GM12878 (cell line): ENCODE measurements around the gene FRYL. TPM values are rescaled to one million over a fixed set of nuclear protein-coding genes. Genes with fewer than 3 reads are reported as not detected.
"Not testable (repeated sequence)": the region's sequence is repeated elsewhere in the genome, so short reads cannot be mapped to it uniquely, and the experiment has no call there.

Source experiments
- ATAC-seq: fragments of 200-7000 bp; cut with Tn5 transposase; 3 replicates; pipeline ENCODE4 v1.9.1; 2020; ENCODE audit warnings: mild to moderate bottlenecking, moderate library complexity
- BruUV-seq: library from RNA; stranded (reverse); fragments of 400-500 nt; replicated peaks from 2 replicates; lab custom pipeline; 2021; lab: Mats Ljungman, UMichigan
- CTCF ChIA-PET: fragments of 300-600 bp; sonication (Branson Sonifier 250); formaldehyde crosslinking; extraction: SDS; loops from one replicate; lab custom pipeline; 2021; ENCODE audit warnings: inconsistent platforms; lab: Yijun Ruan, JAX
- POLR2A ChIA-PET: fragments of 350-600 bp; formaldehyde crosslinking; extraction: SDS; loops from one replicate; lab custom pipeline; 2021; ENCODE audit warnings: inconsistent platforms; lab: Charles Lee
- RAD21 ChIA-PET: fragments of 300-600 bp; sonication (Branson Sonifier 250); formaldehyde crosslinking; loops from one replicate; lab custom pipeline; 2023; ENCODE audit warnings: antibody characterized with exemption; ENCODE audit not compliant: unreplicated experiment; lab: Charles Lee
- SMC1A ChIA-PET: fragments of 300-600 bp; sonication (Branson Sonifier 250); formaldehyde crosslinking; loops from one replicate; lab custom pipeline; 2023; ENCODE audit not compliant: unreplicated experiment, uncharacterized antibody; lab: Charles Lee
- DNase-seq: peaks from one replicate; pipeline ENCODE4 v3.0.0-alpha.2; 2011; ENCODE audit warnings: low read depth, low spot score
- FAIRE-seq: peaks from 3 replicates; lab custom pipeline; 2011; peaks lifted over from hg19 to GRCh38; lab: Jason Lieb, UNC
- H2AFZ ChIP-seq: 2 replicates; pipeline ENCODE4 v1.6.0; 2011; ENCODE audit warnings: low read depth, low read length, control low read depth; ENCODE audit not compliant: control insufficient read depth
- H3K27ac ChIP-seq: 2 replicates; pipeline ENCODE4 v1.5.1; 2011; ENCODE audit warnings: control low read depth; ENCODE audit not compliant: control insufficient read depth, insufficient read depth
- H3K27me3 ChIP-seq, 2 experiments: replicated peaks in 1 of 2; 2 replicates each; pipeline versions ENCODE4 v1.6.0 to v1.6.1; 2011; ENCODE audit warnings: low read length in 1 of 2; ENCODE audit not compliant: control insufficient read depth in 2 of 2, insufficient read depth in 2 of 2
- H3K36me3 ChIP-seq, 2 experiments: 2 replicates each; pipeline ENCODE4 v1.5.1; 2011; ENCODE audit warnings: low read length in 1 of 2; ENCODE audit not compliant: control insufficient read depth in 2 of 2, insufficient read depth in 2 of 2
- H3K4me1 ChIP-seq: 2 replicates; pipeline ENCODE4 v1.6.1; 2011; ENCODE audit warnings: mild to moderate bottlenecking, low read length, moderate library complexity, mixed read lengths; ENCODE audit not compliant: control insufficient read depth, insufficient read depth
- H3K4me2 ChIP-seq: 2 replicates; pipeline ENCODE4 v1.6.0; 2011; ENCODE audit warnings: control low read depth; ENCODE audit not compliant: control insufficient read depth, insufficient read depth
- H3K4me3 ChIP-seq: fragments of 200-600 bp; sonication (generic); 2 replicates; pipeline ENCODE4 v1.5.1; 2016
- H3K79me2 ChIP-seq: 2 replicates; pipeline ENCODE4 v1.6.0; 2011; ENCODE audit warnings: low read length; ENCODE audit not compliant: control insufficient read depth, insufficient read depth
- H3K9ac ChIP-seq: 2 replicates; pipeline ENCODE4 v1.8.0; 2011; ENCODE audit warnings: low read length, control low read depth, mixed read lengths; ENCODE audit not compliant: control insufficient read depth, insufficient read depth
- H3K9me3 ChIP-seq: replicated peaks from 3 replicates; pipeline ENCODE4 v1.5.1; 2011; ENCODE audit warnings: mild to moderate bottlenecking, low read length; ENCODE audit not compliant: control insufficient read depth, insufficient read depth
- H4K20me1 ChIP-seq: 2 replicates; pipeline ENCODE4 v1.6.0; 2011; ENCODE audit not compliant: control insufficient read depth, insufficient read depth
- GATAD2B ChIP-seq: fragments of 450-650 bp; conservative IDR thresholded peaks from 2 replicates; pipeline ENCODE4 v1.6.1; 2017; ENCODE audit warnings: low read depth, mild to moderate bottlenecking, moderate library complexity
- HDGF ChIP-seq: fragments of 450-650 bp; IDR thresholded peaks from 2 replicates; pipeline ENCODE4 v1.6.1; 2016; ENCODE audit warnings: antibody characterized with exemption
- JUND ChIP-seq: IDR thresholded peaks from 2 replicates; pipeline ENCODE4 v1.6.1; 2012; ENCODE audit warnings: low read depth, mild to moderate bottlenecking, low read length, improper control_type of control experiment, moderate library complexity
- WGBS: methylation state at CpG from one replicate; pipeline ENCODE4 v1.1.6; 2016; ENCODE audit warnings: low lambda C conversion rate; ENCODE audit not compliant: insufficient replicate concordance, insufficient coverage; ENCODE audit errors: missing lambda C conversion rate; 5-methylcytosine and 5-hydroxymethylcytosine counted together
- in situ Hi-C: fragments of 300-500 bp; cut with MboI; formaldehyde crosslinking; loops from 9 replicates; pipeline ENCODE4 v1.14.3; 2018; ENCODE audit warnings: mixed read lengths
- intact Hi-C: fragments of 100-400 bp; cut with micrococcal nuclease; formaldehyde crosslinking; loops from one replicate; pipeline ENCODE4 v1.14.2; 2022; ENCODE audit not compliant: unreplicated experiment
- polyA plus RNA-seq, 11 experiments: library from polyadenylated mRNA; depleted of rRNA in 4 of 11; unstranded in 6 of 11; stranded (reverse) in 5 of 11; fragments of >200 nt; fragmentation: Nextera tagmentation in 4 of 11; fragmentation: Illumina TruSeq in 1 of 11; extraction: Ambion mirVana in 4 of 11; extraction: Trizol in 1 of 11; gene quantifications; 1 replicate in 1 of 11; 2 replicates in 10 of 11; pipeline versions ENCODE4 v1.2.1 to v1.2.3, GENCODE V29; 2011 to 2016; ENCODE audit warnings: inconsistent platforms in 2 of 11, missing spikeins in 2 of 11, low read depth in 1 of 11
- total RNA-seq, 4 experiments: library from RNA; depleted of rRNA in 3 of 4; stranded (reverse); fragments of >200 nt in 3 of 4; fragmentation: Illumina TruSeq in 1 of 4; extraction: Trizol in 1 of 4; gene quantifications; 2 replicates each; pipeline versions ENCODE4 v1.2.1 to v1.2.3, GENCODE V29; 2013 to 2021

Gene FRYL
- total and polyA plus RNA-seq, 10 of the 15 experiments (the other 5 are each of a cell fraction or from before 2014, with no cell fraction given): 10.3 to 50.6 (median 28.7) TPM

DNA sequence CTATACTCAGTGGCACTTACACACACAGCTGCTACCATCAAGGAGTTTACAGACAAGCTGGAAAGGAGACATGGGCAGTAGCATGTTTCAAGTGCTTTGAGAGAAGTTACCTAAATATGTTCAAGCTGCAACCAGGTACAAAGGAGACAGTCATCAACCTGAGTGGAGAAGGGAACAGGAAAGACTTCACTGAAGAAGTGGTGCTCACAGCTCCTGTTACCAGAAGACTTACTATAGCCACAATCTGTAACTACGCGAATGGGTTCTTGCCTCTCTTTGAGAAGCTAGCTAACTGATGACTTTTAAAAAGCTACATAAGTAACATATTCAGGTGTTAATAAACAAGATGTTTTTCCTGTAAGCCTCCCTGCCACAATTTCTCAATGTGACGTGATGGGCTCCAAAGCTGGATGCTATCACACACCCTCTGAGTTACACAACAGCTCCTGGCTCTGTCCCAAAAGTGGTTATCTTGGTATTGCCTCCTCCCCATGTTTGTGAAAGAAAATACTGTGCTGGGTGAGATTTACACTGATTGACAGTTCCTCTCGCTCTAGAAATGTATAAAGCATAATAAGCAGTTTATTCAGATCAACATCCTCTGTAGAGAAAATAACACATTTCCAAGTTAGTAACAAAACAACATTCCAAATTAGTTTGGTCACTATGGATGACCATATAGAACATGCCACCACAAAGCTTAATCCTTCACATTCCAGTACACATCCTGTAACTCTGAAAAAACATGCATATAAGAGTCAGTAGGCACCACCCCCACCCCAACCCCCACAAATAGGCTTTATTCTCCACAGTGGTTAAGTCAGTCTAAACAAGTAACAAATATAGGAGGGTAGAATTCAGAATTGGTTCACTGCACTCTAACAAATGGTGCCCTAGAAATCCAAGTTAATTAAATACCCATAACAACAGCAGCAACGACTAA lies 81.8 kb downstream of the FRYL start:
- no peak overlapping the region for H3K27ac ChIP-seq
- no peak overlapping the region for H3K9ac ChIP-seq
- CTCF ChIA-PET: interaction anchor here (0.8 to 3.4 kb wide), 4 partner anchors 16 to 119 kb away, joined by 3 to 17 read pairs (median 3); no protein-coding TSS in a partner anchor
- peaks cover 6% of the 10 kb centered on the region for H3K4me1 ChIP-seq
- TF ChIP-seq JUND (no peak), HDGF (no peak), GATAD2B (no peak)
- FAIRE-seq: peak; percentile 47
- SMC1A ChIA-PET: interaction anchor here (1.2 to 2.1 kb wide), 6 partner anchors 11 to 120 kb away, joined by 3 to 8 read pairs (median 4); partner anchors contain the start of gene FRYL
- no peak overlapping the region for H2AFZ ChIP-seq
- intact Hi-C loops (loop anchor here (5.0 kb wide), 1 partner anchor 79 kb away; no protein-coding TSS in a partner anchor), in situ Hi-C loops (no loop called here)
- H3K9me3 ChIP-seq: no peaks in the 10 kb centered on the region; the same call in 2 of the 3 replicates
- no peak overlapping the region for H3K4me2 ChIP-seq
- no peaks in the 10 kb centered on the region for H3K36me3 ChIP-seq
- RAD21 ChIA-PET: interaction anchor here (1.0 to 2.8 kb wide), 6 partner anchors 8 to 246 kb away, joined by 3 to 12 read pairs (median 6); partner anchors contain the start of gene FRYL
- H3K4me3 ChIP-seq: no peak overlapping the region
- no peak for ATAC-seq
- no peaks in the 10 kb centered on the region for H3K27me3 ChIP-seq
- no peak for DNase-seq
- 98% methylated on average over 5 of the region's 5 CpGs for WGBS
- H3K79me2 ChIP-seq: peaks cover 20% of the 10 kb centered on the region
- POLR2A ChIA-PET: no interaction called here
- no peaks in the 10 kb centered on the region for H4K20me1 ChIP-seq
- BruUV-seq: TSS peak; percentile 4

DNA sequence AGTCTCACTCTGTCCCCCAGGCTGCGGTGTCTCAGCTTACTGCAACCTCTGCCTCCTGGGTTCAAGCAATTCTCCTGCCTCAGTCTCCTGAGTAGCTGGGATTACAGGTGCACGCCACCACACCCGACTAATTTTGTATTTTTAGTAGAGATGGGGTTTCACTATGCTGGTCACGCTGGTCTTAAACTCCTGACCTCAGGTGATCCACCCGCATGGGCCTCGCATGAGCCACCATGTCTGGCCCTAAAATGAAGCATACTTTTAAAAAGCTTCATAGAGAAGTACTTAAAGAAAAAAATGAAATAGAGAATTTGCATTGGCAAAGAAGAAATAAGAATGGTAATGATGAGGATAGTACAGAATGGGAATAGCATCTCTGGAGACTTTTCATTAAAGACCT lies 82.6 kb downstream of the FRYL start:
- H3K27me3 ChIP-seq, H3K27ac ChIP-seq, DNase-seq, H3K4me3 ChIP-seq, H3K9me3 ChIP-seq, POLR2A ChIA-PET, in situ Hi-C loops, FAIRE-seq, H3K4me2 ChIP-seq, H3K36me3 ChIP-seq, H4K20me1 ChIP-seq, ATAC-seq, BruUV-seq, H2AFZ ChIP-seq, H3K4me1 ChIP-seq, H3K9ac ChIP-seq: not testable (repeated sequence)
- CTCF ChIA-PET: interaction anchor here (0.8 to 3.4 kb wide), 3 partner anchors 16 to 119 kb away, joined by 3 to 17 read pairs (median 3); no protein-coding TSS in a partner anchor
- WGBS: 60% methylated on average over 6 of the region's 6 CpGs
- peaks cover 20% of the 10 kb centered on the region for H3K79me2 ChIP-seq
- intact Hi-C loops: loop anchor here (5.0 kb wide), 1 partner anchor 80 kb away; no protein-coding TSS in a partner anchor
- SMC1A ChIA-PET: interaction anchor here (1.0 to 2.1 kb wide), 6 partner anchors 8 to 119 kb away, joined by 3 to 8 read pairs (median 4); partner anchors contain the start of gene FRYL
- RAD21 ChIA-PET: interaction anchor here (1.0 to 1.5 kb wide), 4 partner anchors 10 to 247 kb away, joined by 3 to 6 read pairs (median 6); no protein-coding TSS in a partner anchor
